ENCODE measurements around the gene XG.
"Not testable (repeated sequence)": the region's sequence is repeated elsewhere in the genome, so short reads cannot be mapped to it uniquely, and the experiment has no call there.

The XG gene

GRCh38 chrX:2767631-2768455 is 16.0 kb downstream of the XG start:
- DNase-seq (ENCODE audit: low spot score) = no peak
- no peak for TF ChIP-seq CTCF (IDR thresholded peaks at IDR 0.05; ENCODE audit: extremely low read depth, insufficient read depth, missing control alignments)
- in situ Hi-C loops (cut with MboI; ENCODE audit: low pct_unique_long_range_greater_than_20kb, low sequenced_read_pairs, unreplicated experiment) = no loop called here

- in situ Hi-C loops (cut with MboI; ENCODE audit: low pct_unique_long_range_greater_than_20kb, low sequenced_read_pairs, unreplicated experiment) = no loop called here
- DNase-seq (ENCODE audit: low spot score) = no peak
- TF ChIP-seq CTCF (IDR thresholded peaks at IDR 0.05; ENCODE audit: extremely low read depth, insufficient read depth, missing control alignments) = no peak
These were observed 17.8 kb downstream of the XG start for GRCh38 chrX:2769615-2770014.

GRCh38 chrX:2773166-2774055 is 21.6 kb downstream of the XG start:
- DNase-seq (ENCODE audit: low spot score); in situ Hi-C loops (cut with MboI; ENCODE audit: low pct_unique_long_range_greater_than_20kb, low sequenced_read_pairs, unreplicated experiment): not testable (repeated sequence)

GRCh38 chrX:2774057-2774456 is 22.2 kb downstream of the XG start:
- in situ Hi-C loops (cut with MboI; ENCODE audit: low pct_unique_long_range_greater_than_20kb, low sequenced_read_pairs, unreplicated experiment) = no loop called here
- no peak for DNase-seq (ENCODE audit: low spot score)
- TF ChIP-seq CTCF (IDR thresholded peaks at IDR 0.05; ENCODE audit: extremely low read depth, insufficient read depth, missing control alignments) = no peak

GRCh38 chrX:2774776-2775175 is 22.9 kb downstream of the XG start:
- no peak for TF ChIP-seq CTCF (IDR thresholded peaks at IDR 0.05; ENCODE audit: extremely low read depth, insufficient read depth, missing control alignments)
- in situ Hi-C loops (cut with MboI; ENCODE audit: low pct_unique_long_range_greater_than_20kb, low sequenced_read_pairs, unreplicated experiment) = no loop called here
- no peak for DNase-seq (ENCODE audit: low spot score)

- in situ Hi-C loops (cut with MboI; ENCODE audit: low pct_unique_long_range_greater_than_20kb, low sequenced_read_pairs, unreplicated experiment); DNase-seq (ENCODE audit: low spot score): not testable (repeated sequence)
These were observed 28.8 kb downstream of the XG start for GRCh38 chrX:2780472-2781225.

- in situ Hi-C loops (cut with MboI; ENCODE audit: low pct_unique_long_range_greater_than_20kb, low sequenced_read_pairs, unreplicated experiment) = no loop called here
- DNase-seq (ENCODE audit: low spot score) = no peak
- no peak for TF ChIP-seq CTCF (IDR thresholded peaks at IDR 0.05; ENCODE audit: extremely low read depth, insufficient read depth, missing control alignments)
These were observed 29.4 kb downstream of the XG start for GRCh38 chrX:2781226-2781571.

All from GM13977 (cell line).